H1 (cell line): Measurements from ENCODE around the gene CANX. TPM values are rescaled to one million over a fixed set of nuclear protein-coding genes. Genes with fewer than 3 reads are reported as not detected.

Experiments
- CBX8 ChIP-seq: fragments of 300-800, 300-1000 bp; sonication (generic); IDR thresholded peaks from 2 replicates; pipeline ENCODE4 v1.7.1; 2016; ENCODE audit warnings: low read depth, low read length, borderline replicate concordance
- HDAC6 ChIP-seq: IDR thresholded peaks from one replicate; pipeline ENCODE4 v1.7.1; 2012; ENCODE audit warnings: low read depth, mild to moderate bottlenecking, inconsistent platforms, low read length, moderate library complexity
- MAFK ChIP-seq: IDR thresholded peaks from 2 replicates; pipeline ENCODE4 v1.6.1; 2012; ENCODE audit warnings: low read depth, mild to moderate bottlenecking, improper control_type of control experiment, low read length
- POLR2A ChIP-seq, 2 experiments: IDR thresholded peaks; 1 replicate in 1 of 2; 2 replicates in 1 of 2; pipeline ENCODE4 v1.6.1; 2011; ENCODE audit warnings: low read depth in 2 of 2, low read length in 2 of 2, mild to moderate bottlenecking in 2 of 2; ENCODE audit errors: control extremely low read depth in 1 of 2
- POLR2AphosphoS5 ChIP-seq: IDR thresholded peaks from 2 replicates; pipeline ENCODE4 v1.6.1; 2011; ENCODE audit warnings: low read depth, low read length
- RBBP5 ChIP-seq: IDR thresholded peaks from 2 replicates; pipeline ENCODE4 v1.7.1; 2012; ENCODE audit warnings: low read depth, mild to moderate bottlenecking, inconsistent platforms, low read length, moderate library complexity, borderline replicate concordance
- SP2 ChIP-seq: IDR thresholded peaks from 2 replicates; pipeline ENCODE4 v1.6.1; 2012; ENCODE audit warnings: mild to moderate bottlenecking, low read length, inconsistent platforms
- polyA plus RNA-seq, 7 experiments: library from polyadenylated mRNA; depleted of rRNA in 3 of 7; stranded (reverse) in 5 of 7; unstranded in 2 of 7; fragments of >200 nt in 5 of 7; fragments of 200-250 nt in 2 of 7; gene quantifications; 1 replicate in 5 of 7; 2 replicates in 1 of 7; 4 replicates in 1 of 7; pipeline versions ENCODE4 v1.2.1 to v1.2.3, GENCODE V29; 2011 to 2013; ENCODE audit warnings: missing spikeins in 2 of 7, mixed read lengths in 2 of 7
- total RNA-seq: library from RNA; stranded (reverse); fragmentation: NEBNext Ultra II Directional; extraction: Animal tissue kit (Norgen Biotek cat#: 25700); gene quantifications from 2 replicates; pipeline ENCODE4 v1.2.1, GENCODE V29; 2021

CANX gene
- total and polyA plus RNA-seq, 2 of the 8 experiments (the other 6 are each of a cell fraction or from before 2014, with no cell fraction given), result 136 to 691 TPM

DNA sequence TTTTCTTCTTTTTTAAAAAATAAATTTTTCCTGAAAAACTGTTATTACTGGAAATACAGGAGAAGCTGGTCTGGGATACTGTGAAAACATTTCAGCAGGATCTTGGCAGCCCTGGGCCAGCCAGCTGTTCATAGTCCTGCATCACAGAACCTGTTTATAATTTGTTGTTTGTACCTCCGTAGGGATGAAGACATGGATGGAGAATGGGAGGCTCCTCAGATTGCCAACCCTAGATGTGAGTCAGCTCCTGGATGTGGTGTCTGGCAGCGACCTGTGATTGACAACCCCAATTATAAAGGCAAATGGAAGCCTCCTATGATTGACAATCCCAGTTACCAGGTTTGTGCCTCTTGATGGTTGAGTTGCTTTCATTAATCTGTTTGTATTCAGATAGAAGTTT is 21.5 kb downstream of the CANX start (continued):
- TF ChIP-seq HDAC6, result no peak
- TF ChIP-seq RBBP5, result no peak
- TF ChIP-seq SP2, result no peak
- no peak for TF ChIP-seq CBX8
- no peak for TF ChIP-seq POLR2A (IDR thresholded peaks at IDR 0.05; ENCODE audit: control extremely low read depth in 1 of 2, low read depth in 2 of 2, low read length in 2 of 2)
- TF ChIP-seq POLR2AphosphoS5, result no peak
- TF ChIP-seq MAFK, result no peak
- TF ChIP-seq, all 59 proteins: peak for 0
